KOPT-K1 (cell line): Measurements from ENCODE around the gene CYB5RL.
"Not testable (repeated sequence)": the region's sequence is repeated elsewhere in the genome, so short reads cannot be mapped to it uniquely, and the experiment has no call there.

Source experiments
- H3K27ac ChIP-seq: fragments of 200-600 bp; sonication (generic); 2 replicates; pipeline ENCODE4 v1.5.1; 2016; ENCODE audit warnings: antibody characterized with exemption, mild to moderate bottlenecking, low read depth, low read length; ENCODE audit not compliant: poor library complexity, severe bottlenecking
- H3K36me3 ChIP-seq: fragments of 200-600 bp; sonication (generic); 2 replicates; pipeline ENCODE4 v1.5.1; 2017; ENCODE audit warnings: antibody characterized with exemption, mild to moderate bottlenecking, low read length, moderate library complexity; ENCODE audit not compliant: insufficient read depth
- H3K9me3 ChIP-seq: fragments of 200-600 bp; sonication (generic); 2 replicates; pipeline ENCODE4 v1.5.1; 2017; ENCODE audit warnings: antibody characterized with exemption, low read length, mild to moderate bottlenecking; ENCODE audit not compliant: insufficient read depth, poor library complexity, severe bottlenecking

The CYB5RL gene

DNA sequence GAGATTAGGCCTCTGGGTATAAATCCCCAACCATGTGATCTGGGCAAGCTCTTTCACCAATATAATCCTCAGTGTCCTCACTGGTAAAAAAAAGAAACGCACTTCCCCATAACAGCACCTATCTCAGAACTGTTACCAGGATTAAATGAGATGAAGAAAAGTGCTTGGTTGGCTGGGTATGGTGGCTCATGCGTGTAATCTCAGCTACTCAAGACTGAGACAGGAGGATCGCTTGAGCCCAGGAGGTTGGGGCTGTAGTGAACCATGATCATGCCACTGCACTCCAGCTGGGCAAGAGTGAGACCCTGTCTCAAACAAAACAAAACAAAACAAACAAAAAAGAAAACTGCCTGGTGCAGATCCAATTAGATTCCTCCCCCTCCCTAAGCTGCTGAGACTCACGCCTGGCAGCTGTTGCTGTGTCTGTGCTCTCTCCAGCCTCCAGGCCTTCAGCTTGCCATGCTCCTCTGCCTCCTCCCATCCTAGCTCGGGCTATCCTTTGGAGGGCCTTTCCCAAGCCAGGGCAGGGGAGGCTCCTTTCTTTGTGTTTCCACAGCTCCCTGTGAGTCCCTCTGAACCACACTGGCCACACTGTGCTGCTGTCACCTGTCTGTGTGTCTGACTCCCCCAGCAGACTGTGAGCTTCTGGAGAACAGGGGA, 19.0 kb downstream of the CYB5RL start:
- Histone ChIP-seq H3K36me3 (peaks cover 7% of the 10 kb centered on the region; the same call in 1 of the 2 replicates), H3K27ac (no peak overlapping the region), H3K9me3 (no peaks in the 10 kb centered on the region)

DNA sequence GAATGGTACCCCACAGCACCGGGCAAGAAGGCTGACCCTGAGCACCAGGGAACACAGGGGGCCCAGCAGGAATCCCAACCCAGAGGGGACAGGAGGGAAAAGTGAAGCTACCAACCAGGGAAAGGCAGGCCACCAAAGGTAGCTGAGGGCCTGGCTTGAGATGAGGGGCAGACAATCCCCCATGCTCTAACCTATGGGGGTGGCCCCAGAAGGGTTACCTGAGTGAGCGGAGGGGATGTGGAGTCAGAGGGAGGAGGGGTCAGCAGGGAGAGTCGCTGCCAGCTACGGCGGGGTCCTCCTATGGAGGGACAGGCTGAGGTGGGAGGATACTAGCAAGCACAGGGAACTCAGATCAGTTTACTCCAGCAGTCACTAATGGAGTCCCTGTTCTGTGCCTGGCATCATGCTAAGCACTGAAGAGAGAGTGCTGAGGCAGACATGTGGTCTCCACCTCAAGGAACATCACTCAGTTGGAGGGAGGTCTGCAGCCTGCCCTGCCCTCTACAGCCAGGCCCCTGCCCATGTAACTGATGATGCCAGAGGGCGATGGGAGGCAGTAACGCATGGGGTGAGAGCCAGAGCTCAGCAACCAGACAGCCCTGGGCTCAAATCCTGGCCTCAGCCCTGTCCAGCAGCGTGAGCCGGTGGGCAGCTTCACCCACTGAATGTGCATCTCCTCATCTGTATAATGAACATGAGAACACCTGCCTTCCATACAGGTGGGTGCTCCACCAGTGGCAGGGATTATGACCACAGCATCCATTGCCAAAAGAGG, 21.3 kb downstream of the CYB5RL start:
- Histone ChIP-seq H3K27ac (no peak overlapping the region), H3K36me3 (peaks cover 7% of the 10 kb centered on the region; the same call in 1 of the 2 replicates), H3K9me3 (no peaks in the 10 kb centered on the region)

DNA sequence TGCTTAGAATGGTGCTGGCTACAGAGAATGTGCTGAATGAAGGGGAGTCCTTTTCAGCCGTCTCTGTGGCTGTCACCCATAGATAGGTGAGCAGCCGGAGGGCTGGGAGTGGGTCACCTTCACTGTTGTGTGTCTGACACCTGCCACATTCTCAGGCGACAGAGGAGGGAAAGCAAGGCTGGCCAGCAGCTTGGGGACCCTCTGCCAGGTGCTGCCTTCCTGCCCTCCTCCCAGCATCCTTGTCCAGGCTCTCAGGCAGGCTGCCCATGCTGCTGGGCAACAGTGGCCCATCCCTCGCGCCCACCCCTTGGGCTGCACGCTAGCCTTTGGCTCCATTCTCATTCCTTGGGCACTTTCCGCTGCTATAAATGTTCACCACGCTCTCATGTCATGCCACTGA, 22.1 kb downstream of the CYB5RL start:
- H3K9me3 ChIP-seq, result no peaks in the 10 kb centered on the region
- H3K27ac ChIP-seq, result no peak overlapping the region
- peaks cover 7% of the 10 kb centered on the region; the same call in 1 of the 2 replicates for H3K36me3 ChIP-seq

DNA sequence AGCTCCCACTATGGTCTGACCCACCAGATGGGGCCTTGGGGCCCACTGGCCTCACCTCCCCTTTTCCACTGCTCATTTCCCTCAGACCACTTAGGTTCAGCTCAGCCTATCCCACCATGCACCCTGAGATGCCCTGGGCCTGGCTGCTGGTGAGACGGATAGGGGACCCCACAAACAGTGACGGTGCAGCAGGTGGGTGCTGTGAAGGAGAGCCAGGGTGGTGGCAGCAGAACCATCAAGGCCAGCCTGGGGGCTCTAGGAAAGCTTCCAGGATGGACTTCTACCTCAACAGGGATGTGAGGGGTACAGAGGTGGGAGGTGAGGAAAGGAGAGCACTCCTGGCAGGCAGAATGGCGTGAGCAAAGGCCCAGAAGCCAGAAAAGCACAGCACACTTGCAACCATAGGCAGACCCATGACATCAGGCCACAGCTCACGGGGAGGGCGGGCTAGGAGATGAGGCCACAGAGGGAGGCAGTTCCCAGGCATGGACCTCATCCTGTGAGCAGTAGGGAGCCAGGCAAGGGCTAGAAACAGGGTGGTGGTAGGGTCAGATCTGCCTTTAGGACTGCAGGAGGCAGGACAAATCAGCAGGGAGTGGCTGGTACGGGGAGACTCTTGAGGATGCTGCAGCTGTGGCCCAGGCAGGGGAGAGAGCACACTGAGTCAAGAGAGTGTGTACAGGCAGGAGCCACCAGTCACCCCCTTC, 23.1 kb downstream of the CYB5RL start:
- no peak overlapping the region for H3K27ac ChIP-seq
- H3K36me3 ChIP-seq, result peaks cover 7% of the 10 kb centered on the region; the same call in 1 of the 2 replicates

DNA sequence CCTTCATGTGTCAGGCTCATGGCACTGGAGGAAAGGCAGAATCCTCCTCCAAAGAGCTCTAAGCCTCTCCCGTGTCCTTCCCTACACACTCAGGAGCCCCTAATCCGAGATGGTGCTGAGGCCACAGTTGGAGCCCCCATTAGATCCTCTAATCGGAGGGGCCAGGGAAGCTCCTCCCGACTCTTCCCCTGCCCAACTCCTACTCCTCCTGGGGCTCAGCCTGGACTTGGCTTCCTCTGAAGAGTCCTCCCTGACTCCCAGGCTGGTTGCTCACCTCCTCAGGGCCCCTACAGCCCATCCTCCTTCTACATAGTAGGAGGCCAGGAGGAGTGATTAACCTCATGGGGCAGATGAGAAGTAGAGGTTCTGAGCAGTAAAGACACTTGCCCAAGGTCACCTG, 25.7 kb downstream of the CYB5RL start:
- peaks cover 6% of the 10 kb centered on the region; the same call in 1 of the 2 replicates for H3K36me3 ChIP-seq
- no peak overlapping the region for H3K27ac ChIP-seq
- H3K9me3 ChIP-seq, result no peaks in the 10 kb centered on the region

More for the DNA sequence above, 23.1 kb downstream of the CYB5RL start:
- H3K9me3 ChIP-seq, result no peaks in the 10 kb centered on the region

DNA sequence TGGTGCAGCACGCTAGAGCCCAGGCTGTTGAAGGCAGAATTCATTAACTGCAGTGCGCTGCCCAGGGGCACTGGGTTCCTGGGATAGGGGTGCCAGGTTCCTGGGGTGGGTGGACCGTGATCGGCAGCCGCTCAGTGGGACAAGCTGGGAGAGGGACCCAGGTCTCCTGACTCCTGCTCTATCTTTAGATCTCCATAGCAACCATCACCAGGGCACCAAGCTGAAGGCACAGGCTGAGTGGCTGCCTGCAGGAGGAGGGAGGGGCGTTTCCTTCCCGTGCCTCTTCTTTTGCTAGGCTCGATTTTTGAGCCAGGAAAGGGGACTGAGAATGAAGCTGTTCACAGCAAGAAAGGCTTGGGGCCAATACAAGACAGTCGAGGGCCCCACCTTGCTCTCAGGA, 26.1 kb downstream of the CYB5RL start:
- Histone ChIP-seq H3K27ac (no peak overlapping the region), H3K9me3 (no peaks in the 10 kb centered on the region), H3K36me3 (peaks cover 2% of the 10 kb centered on the region; the same call in 1 of the 2 replicates)

DNA sequence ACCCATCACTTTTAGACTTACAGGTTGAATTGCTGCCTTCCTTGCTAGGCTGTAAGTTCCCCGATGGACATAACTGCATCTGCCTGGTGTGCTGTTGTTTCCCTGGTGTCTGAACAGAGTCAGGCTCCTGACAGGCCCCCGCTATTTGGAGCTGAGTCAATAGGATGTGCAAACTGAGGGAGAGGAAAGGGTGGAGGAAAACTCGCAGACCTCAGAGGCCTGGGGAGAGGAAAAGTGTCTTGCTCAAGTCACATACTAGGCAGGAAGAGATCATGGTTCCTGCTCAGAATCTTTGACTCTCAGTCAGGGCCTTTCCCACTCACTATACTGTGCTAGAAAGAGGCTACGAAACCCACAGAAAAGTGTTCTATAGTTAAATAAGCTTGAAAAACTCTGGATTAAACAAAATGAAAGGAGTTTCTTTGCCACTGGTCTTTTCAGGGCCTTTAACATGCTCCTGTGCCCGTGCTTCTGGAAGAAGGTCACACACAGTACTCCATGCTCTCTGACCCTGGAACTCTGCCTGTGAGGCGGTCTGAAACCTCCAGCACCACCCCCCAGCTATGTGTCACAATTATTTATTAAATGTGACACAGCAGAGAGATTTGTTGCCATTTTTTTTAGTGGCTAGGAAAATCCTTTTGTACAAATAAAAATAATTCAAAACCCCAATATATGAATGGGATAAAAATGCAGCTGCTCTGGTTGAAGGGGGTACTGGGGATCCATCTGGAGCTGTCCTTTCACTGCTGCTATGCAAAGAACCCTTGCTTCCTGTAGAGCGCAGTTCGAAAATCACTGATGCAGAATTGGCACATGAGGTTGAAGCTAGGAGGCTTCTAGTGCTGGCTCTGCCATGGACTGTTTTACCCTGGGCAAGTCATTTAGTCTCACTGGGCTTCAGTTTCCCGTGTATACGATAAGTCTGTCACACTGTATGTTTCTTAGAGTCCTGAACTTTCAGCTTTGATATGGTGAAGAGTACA, 26.9 kb downstream of the CYB5RL start:
- Histone ChIP-seq H3K36me3 (no peaks in the 10 kb centered on the region; the same call in 1 of the 2 replicates), H3K27ac (no peak overlapping the region), H3K9me3 (no peaks in the 10 kb centered on the region)

DNA sequence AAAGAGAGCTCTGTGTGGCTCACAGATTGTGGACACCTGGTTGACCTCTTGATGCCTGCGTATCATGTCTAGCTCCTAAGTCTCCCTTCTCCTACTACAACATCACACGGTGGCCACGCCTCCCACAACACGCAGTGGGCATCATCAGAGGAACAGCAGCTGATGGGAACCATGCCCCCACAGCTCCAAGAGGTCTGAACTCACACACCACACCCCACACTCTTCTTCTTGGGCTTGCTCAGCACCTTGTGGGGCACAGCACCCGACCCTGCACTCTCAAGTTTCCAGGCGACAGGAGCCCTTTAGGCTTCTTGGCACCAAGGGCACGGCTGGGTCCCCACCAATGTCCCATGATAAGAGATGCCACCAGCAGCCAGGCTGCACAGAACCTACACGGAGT, 28.2 kb downstream of the CYB5RL start:
- Histone ChIP-seq H3K9me3 (no peaks in the 10 kb centered on the region), H3K36me3 (no peaks in the 10 kb centered on the region; the same call in 1 of the 2 replicates), H3K27ac (no peak overlapping the region)

DNA sequence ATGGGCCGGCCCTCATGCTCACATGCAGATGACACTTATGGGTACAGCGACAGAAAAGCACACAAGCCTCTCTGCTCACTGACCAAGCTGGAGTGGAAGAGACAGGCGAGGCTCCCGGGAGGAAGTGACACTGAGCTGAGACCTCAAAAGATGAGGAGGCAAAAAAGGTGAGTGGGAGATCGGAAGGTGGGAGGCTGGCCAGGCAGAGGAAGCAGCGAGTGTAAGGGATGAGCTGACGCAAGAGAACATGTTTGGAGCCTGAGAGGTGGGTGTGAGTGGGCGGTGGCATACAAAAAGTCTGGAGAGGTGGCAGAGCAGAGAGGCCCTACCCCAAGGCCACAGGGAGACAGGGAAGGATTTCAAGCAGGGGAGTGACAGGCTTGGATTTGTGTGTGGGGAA, 28.8 kb downstream of the CYB5RL start:
- no peaks in the 10 kb centered on the region for H3K9me3 ChIP-seq
- no peak overlapping the region for H3K27ac ChIP-seq
- no peaks in the 10 kb centered on the region; the same call in 1 of the 2 replicates for H3K36me3 ChIP-seq

DNA sequence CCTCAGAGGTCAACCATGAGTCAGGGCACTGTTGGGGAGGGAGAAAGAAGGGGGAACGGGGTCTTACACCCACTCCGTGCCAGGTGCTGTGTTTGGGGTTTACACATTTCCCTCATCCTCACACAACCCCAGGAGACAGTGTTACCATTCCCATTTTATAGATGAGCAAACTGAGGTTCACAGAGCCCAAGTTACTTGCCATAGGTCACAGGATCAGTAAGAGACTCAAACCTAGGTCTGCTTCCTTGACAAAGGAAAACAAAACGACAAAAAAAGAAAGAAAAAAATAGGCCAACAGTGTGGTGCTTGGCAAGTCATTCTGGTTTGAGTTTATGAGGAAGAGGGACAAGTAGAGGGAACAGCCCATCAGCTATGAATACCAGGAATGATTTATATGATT, 30.8 kb downstream of the CYB5RL start:
- Histone ChIP-seq H3K36me3 (no peaks in the 10 kb centered on the region; the same call in 1 of the 2 replicates), H3K9me3 (no peaks in the 10 kb centered on the region), H3K27ac (no peak overlapping the region)

DNA sequence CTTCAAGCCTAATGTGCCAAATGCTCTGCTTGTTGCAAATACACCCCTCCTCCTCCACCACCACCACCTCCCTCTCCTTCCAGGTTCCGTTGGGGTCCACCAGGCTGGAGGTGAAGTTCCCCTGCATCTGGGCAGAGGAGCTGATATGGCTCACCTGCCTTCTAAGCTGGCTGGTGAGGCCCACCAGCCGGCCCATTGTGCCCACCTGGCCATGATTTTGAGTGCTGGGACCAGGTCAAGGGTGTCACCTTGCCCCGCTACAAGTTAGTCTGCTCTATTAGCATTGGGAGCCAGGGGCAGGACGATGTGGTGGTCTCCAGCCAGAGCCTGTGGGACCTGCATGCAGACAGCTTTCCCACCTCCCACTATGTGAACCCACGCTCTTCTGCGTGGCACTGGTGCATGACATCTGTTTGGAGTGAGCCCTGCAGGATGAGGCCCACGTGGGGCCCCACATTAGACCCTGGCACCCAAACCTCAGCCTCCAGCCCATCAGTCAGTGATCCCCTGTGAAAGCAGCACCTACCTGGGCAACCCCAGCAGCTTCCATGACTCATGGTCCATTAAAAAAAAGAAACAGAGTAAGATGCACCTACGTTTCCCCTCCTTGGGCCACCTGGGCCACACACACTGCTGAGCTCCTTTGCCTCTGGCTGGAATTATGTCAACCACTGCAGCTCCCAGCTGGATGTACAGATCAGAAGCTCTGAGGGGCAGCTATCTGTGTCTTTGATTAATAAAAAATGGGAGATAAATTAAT, 31.4 kb downstream of the CYB5RL start:
- no peak overlapping the region for H3K27ac ChIP-seq
- no peaks in the 10 kb centered on the region for H3K36me3 ChIP-seq
- H3K9me3 ChIP-seq, result no peaks in the 10 kb centered on the region

DNA sequence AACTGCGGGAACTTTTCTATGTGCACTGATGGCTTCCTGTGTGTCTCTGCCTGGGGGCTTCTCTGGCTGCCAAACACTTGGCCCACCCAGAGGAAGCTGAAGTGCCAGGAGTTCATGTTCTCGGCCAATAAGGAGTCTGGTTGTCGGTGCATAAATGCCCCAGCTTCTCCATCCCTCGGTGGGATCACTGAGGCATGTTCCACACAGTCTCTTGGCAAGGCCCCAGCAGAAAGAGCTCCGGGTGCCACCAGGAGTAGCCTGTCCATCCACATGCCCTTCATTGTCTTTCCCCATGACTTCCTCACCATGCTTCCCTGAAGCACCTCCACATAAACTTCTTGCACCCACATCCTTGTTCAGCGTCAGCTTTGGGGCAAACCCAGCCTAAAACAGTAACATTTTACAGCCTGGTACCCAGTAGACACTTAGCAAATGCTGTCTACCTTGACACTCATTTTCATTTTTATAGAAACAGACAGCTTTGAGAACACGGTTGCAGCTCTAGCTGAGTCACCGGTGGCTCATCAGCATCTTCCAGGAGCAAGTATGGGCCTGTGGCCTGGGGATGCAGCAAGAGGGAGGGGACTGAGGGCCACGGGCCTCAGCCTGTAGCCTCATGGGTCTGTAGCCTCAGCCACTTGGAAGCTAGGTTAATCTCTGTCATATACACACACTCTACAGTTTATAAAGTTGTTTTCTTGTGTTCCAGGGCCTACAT, 32.2 kb downstream of the CYB5RL start:
- Histone ChIP-seq H3K27ac (no peak overlapping the region), H3K36me3 (no peaks in the 10 kb centered on the region), H3K9me3 (no peaks in the 10 kb centered on the region)

DNA sequence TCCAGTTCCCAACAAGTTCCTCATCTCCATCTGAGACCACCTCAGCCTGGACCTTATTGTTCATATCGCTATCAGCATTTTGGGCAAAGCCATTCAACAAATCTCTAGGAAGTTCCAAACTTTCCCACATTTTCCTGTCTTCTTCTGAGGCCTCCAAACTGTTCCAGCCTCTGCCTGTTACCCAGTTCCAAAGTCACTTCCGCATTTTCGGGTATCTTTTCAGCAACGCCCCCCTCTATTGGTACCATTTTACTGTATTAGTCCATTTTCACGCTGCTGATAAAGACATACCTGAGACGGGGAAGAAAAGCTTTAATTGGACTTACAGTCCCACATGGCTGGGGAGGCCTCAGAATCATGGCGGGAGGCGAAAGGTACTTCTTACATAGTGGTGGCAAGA, 33.5 kb downstream of the CYB5RL start:
- H3K27ac ChIP-seq, H3K36me3 ChIP-seq, H3K9me3 ChIP-seq: not testable (repeated sequence)
